A549 treated with AZD9567 at 1 μM for 4 hours (cell line): Measurements from ENCODE around the gene NFE2. TPM values are rescaled to one million over a fixed set of nuclear protein-coding genes. Genes with fewer than 3 reads are reported as not detected.

Experiments used
- total RNA-seq: library from RNA; stranded (reverse); fragments of 200-300 nt; extraction: Qiagen RNA extraction; gene quantifications from 5 replicates; pipeline ENCODE4 v1.2.3, GENCODE V29; 2022; ENCODE audit not compliant: insufficient read depth

The NFE2 gene
- 0.05 to 0.06 TPM (median 0.06 TPM) in 3 of 5 replicates, not detected in the others for total RNA-seq

DNA sequence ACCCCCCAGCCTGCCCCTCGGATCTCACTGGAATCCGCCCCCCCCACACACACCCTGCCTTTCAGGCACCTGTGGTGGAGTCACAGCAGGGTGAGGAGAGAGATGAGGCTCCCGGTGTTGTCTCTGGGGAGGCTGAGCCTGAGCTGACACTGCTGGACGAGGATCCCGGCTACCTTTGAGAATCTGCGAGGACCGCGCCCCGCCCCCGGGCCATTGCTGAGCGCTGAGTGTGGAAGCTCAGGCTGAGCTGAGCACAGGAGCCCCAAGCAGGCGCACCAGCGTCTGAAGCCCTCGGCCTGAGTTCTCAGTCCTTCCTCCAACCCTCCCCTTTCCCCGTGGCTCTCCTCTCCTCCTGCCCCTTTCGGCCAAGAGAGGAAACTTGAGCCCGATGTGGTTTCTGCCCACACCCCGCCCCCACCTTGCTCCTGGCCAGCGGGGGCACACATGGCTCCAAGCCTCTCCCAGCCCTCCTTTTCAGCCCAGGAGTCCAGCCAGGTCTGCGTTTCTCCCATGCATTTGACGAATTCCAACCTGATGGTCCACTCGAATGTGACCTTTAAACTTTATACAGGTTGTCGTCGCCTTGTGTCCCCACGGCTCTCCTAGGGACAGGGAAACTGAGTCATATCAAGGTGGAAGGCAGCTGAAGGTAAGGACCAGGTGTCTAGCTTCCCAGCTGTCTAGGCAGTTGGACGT, at the start of gene NFE2:
TSS of gene NFE2 (minus strand) at position 284 of the 696 bp plus-strand sequence. CDS start 5,767 bp downstream, outside the sequence.

DNA sequence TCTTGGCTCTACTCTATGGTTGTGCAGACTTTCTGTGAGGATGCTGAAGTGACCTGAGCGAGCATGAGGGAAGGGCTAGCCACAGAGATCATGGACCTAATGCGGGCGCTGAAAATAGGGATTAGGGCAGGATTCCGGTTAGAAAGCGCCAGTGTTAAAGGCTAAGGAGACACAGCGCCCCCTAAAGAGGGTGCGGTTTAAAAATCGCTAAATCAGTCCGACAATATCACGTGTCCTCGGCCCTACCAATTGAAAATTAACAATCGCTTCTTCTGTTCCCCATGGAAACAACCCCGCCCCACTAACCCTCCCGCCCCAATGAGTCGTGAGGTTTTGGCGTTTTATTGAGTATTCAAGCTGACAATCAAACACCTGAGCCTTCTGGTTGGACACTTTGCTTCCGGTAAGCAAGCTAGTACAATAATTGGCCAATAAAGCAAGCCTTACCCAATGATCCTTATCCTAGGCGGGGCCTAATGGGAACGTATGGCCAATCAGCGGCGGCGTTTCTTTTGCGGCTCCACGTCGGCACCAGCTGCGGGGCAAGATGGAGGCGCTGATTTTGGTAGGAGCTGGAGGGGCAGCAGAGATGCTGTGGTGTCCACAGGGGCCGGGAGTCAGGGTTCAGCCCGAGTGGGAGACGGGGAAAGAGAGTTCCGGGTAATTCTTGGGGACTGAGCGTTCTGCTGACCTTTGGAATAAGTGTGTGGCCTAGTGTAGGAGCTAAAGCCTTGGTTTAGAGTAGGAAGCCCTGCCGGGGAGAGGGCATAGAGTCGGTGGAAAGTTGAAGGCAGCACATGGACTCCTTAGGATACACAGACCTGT, 24.0 kb upstream of the NFE2 start, which contains the start of gene COPZ1:
TSS of gene COPZ1 (plus strand) at position 515 of the 825 bp plus-strand sequence. CDS start at position 548, 33 bp downstream.

DNA sequence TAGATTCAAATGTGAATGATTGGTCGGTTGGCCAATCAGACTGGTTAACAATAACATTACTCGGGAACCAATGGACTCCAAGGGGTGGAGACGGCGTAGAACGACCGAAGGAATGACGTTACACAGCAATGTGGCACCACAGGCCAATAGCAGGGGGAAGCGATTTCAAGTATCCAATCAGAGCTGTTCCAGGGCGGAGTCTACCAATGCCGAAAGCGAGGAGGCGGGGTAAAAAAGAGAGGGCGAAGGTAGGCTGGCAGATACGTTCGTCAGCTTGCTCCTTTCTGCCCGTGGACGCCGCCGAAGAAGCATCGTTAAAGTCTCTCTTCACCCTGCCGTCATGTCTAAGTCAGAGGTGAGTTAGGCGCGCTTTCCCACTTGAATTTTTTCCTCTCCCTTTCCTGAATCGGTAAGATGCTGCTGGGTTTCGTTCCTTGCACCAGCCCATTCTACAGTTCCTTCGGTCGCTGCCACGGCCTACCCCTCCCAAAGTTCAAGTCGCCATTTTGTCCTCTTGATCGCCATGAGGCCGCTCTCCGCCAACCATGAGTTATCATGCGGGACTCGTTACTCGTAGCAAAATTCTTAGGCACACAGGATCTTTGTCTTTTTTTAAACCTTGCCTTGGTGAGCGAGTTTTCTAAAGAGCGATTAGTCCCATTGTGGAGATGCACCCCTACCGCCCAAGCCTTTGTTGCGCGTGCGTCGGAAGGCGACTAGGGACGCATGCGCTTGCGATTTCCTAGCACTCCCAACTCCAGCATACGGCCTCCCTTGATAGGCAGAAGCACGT, 20.2 kb downstream of the NFE2 start, which contains the start of gene HNRNPA1:
TSS of gene HNRNPA1 (plus strand) at position 259 of the 793 bp plus-strand sequence. CDS start at position 341, 82 bp downstream.

DNA sequence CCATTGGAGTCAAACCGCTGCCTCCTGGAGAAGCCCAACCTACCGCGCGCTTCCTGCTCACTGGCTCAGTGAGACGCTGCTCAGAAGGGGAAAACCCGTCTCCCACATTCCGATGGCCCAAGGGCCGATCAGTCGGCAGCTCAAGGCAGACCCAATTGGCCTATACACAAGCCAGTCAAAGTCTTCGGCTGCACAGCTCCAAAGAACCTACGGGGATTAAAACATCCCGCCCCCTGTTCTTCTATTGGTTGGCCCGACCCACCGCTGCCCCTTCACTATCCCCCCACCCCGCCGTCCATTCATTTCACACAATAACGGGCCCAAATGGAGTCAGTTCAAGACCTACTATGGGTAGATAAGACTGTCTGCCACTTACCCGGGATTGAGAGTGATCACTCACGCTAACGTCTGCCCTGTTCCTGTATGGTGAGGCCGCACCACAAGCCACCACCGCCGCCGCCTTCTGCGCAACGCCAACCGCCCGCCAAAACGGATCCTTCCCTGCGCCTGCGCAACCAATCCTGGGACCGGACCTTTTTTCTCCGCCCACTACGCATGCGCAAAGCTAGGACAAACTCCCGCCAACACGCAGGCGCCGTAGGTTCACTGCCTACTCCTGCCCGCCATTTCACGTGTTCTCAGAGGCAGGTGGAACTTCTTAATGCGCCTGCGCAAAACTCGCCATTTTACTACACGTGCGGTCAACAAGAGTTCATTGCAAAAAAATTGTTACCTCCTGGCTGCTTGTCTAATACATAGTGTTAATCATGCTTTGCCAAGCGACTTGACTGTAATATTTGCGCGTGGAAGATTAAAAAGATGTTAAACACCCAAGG, 21.0 kb downstream of the NFE2 start, which contains the start of gene CBX5:
TSS of gene CBX5 (minus strand) at position 491 of the 836 bp plus-strand sequence. CDS start 22,472 bp downstream, outside the sequence.

Other genes with a start within 250 kb of the NFE2 start
- gene HOXC4, start 247.2 kb downstream of the NFE2 start, total RNA-seq = 2.0 to 4.9 TPM (median 2.8 TPM) in 5 replicates
- gene SMUG1, start 112.0 kb downstream of the NFE2 start, total RNA-seq = 26.7 to 33.7 TPM (median 31.2 TPM) in 5 replicates
- 21.7 to 27.2 TPM (median 24.7 TPM) in 5 replicates for gene CBX5, start 20.9 kb downstream of the NFE2 start, total RNA-seq
- gene HNRNPA1, start 20.3 kb downstream of the NFE2 start, total RNA-seq = 1,359 to 2,807 TPM (median 1,410 TPM) in 5 replicates
- gene COPZ1, start 24.1 kb upstream of the NFE2 start, total RNA-seq = 202 to 273 TPM (median 217 TPM) in 5 replicates
- 0.05 to 0.08 TPM in 2 of 5 replicates, not detected in the others for gene GPR84, start 63.5 kb upstream of the NFE2 start, total RNA-seq
- gene ZNF385A, start 83.7 kb upstream of the NFE2 start, total RNA-seq = 15.4 to 18.8 TPM (median 18.7 TPM) in 5 replicates
- 189 to 257 TPM (median 242 TPM) in 5 replicates for gene ITGA5, start 118.3 kb upstream of the NFE2 start, total RNA-seq
- not detected in 5 replicates for gene GTSF1, start 172.6 kb upstream of the NFE2 start, total RNA-seq
- gene NCKAP1L, start 196.7 kb upstream of the NFE2 start, total RNA-seq = 0.02 TPM in 1 of 5 replicates, not detected in the others
- gene PDE1B, start 248.6 kb upstream of the NFE2 start, total RNA-seq = 0.02 to 0.05 TPM (median 0.02 TPM) in 3 of 5 replicates, not detected in the others